ENCODE measurements around the gene UBE2D2.

UBE2D2 gene

DNA sequence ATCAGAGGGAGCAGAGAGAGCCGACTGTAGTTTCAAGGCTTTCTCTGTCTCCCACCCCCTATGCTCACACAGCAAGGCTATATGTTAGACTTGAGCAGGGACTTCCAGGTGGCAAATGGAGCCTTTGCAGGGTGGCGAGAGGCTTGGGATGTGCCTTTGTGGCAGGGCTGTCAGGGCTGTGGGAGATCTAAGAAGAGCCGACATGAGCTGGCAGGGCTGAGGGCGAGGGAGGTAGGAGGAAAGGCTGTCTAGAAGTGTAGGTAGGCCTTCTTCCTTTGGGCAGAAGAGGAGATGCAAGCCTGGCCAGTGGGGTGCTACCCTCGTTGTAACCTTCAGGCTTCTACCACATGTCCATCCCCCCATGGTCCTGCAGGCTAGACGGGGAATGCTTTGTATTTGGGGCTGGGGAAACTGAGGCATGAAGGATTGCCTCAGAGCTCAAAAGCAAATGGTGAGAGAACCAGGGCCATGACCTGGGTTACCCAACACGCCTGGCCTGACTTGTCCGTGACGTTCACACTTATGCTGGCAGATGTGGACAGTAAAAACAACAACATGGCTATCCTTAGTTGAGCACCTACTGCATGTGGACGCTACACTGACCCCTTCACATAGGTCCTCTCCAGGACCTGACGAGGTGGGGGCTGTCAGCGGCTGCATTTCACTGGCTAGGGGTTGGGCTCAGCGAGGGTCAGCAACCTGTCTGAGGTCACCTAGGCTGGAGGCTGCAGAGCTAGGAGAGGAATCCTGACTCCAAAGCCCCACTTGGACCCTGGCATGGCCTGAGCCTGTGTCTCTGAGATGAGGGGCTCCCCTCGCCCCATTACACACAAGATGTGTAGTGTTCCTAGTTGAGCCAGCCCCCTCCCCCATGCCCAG lies 102.3 kb downstream of the UBE2D2 start:
- DNase-seq = no peak

DNA sequence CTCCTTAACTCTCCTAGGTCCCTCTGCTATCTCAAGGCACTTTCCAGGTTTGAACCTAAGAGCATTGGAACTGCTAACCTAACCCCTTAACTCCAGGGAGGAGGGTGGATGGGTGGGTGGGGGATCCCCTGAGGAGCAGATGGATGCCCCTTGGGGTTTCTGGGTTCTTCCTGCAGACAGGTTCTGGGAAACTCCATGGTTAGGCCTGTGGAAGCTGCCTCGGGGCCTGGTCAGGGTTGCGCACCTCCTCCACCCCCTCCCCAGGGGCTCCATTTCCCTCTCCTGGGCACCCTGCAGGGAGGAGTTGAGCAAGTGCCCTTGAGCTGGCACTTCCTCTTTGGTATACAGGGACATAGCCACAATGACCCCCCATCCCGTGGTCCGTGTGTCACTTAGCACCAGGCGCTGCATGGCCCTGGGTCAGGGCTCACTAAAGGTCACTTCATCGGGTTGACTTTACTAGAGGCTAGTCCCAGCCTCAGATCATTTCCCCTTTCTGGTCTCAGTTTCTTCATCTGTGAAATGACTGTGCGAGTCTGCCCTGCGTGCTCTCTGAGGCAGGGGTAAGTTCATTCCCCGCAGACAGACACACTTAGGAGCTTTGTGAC lies 103.1 kb downstream of the UBE2D2 start:
- no peak for DNase-seq

- no peak for DNase-seq
These were observed 103.7 kb downstream of the UBE2D2 start for GRCh38 chr5:139664727-139665351.

DNA sequence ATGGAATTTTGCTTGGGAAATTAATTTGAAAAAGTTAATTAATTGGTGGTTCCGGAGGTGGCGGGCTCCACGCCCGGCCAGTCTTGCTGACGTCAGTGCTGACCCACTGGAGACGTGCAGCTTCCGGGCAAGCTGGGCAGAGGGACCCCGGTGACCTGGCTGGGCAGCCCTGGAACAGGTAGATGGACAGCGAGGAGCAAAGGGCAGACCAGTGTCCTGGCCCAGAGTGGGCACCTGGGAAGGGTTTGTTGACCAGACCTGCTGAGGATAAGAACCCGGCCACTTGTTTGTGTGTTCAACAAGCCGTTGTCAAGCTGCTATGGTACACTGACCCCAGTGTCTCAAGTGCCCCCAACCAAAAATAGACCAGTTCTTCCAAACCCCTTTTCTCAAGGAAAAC lies 104.5 kb downstream of the UBE2D2 start:
- no peak for DNase-seq

DNA sequence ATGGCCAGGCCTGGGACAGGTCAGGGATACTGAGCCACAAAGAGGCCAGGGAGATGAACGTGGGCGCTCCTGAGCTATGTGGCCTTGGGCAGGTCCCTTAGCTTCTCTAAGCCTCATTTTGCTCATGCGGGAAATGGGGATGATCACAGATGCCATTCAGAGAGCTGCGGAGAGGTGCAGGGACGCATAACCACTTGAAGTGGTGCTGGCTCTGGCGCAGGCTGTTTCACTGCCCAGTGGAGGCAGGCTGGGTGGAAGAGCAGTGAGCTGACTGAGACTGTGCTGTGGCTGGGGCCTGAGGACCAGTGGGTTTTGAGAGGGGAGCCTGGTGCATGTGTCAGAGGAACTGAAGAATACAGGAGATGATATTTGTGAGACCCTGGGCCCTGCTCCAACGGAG lies 105.4 kb downstream of the UBE2D2 start:
- DNase-seq = no peak

GRCh38 chr5:139667001-139667729 lies 106.0 kb downstream of the UBE2D2 start:
- DNase-seq = no peak

GRCh38 chr5:139667730-139668063 lies 106.6 kb downstream of the UBE2D2 start:
- no peak for DNase-seq

DNA sequence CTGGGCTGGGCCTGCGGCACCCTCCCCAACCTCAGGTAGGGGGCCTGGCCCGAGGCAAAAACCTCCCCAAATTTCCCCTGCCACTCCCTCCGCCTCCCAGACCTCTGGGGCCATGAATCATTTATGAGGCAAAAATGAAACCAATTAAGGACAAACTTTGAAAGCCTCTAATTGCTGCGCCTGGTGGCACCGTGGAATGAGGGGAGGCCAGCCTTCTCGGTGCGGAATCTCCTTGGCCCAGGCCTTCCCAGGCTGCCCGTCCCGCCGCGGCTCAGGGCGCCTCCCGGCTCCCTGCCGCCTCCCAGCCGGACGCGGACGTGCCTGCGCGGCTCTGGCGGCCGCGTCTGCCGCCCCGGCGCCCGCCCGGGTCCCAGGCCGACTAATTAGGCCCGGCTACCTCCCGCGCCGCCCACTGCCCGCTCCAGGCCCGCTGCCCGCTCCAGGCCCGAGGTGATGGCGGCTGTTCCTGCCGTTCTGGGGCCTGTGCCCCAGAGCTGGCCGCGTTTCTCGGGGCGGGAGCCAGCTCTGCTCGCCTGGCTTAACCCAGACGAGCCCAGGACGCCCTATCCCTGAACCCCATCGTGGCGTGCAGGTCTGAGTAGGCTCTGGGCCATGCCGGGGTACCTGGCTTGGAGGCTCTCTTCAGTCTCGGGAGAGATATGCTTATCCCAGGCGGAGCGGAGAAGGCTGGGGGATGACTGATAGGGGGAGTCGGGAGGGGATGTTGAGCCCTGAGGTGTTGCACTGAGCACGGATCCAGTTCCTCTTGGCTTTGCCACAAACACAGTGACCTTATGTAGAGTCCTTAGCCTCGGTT lies 107.1 kb downstream of the UBE2D2 start:
- DNase-seq = no peak

DNA sequence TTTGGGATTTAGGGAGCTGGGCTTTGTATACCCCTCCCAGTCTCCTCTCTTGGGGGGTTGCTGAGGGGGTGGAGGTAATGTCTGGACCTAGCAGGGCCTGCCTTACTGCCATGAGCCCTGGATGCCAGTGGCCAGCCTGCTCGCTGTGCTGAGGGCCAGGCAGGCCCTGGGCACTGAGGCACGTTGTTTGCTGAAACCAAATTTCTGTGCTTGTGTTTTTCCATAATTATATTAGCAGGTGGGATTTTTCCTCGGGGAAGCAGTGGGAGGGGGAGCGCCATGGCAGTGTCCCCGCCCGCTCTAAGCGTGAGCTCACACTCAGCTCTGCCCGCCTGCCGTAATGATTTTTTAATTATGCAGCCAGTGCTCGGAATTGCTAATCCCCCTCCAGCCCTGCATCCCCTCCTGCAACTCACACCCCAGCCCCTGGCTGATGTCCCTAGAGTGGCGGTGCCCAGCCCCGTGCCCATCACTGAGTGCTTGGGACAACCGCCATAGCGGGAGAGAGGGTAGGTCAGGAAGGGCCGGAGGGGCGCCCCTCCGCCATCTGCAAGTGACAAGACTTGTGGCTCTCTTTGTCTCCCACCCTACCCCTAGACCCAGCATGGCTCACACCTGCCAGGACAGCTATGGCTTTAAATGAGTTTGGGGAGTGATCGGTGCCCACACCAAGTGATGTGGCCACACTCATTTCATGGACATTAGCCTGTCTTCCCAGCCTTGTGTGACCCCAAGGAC lies 108.0 kb downstream of the UBE2D2 start:
- no peak for DNase-seq

DNA sequence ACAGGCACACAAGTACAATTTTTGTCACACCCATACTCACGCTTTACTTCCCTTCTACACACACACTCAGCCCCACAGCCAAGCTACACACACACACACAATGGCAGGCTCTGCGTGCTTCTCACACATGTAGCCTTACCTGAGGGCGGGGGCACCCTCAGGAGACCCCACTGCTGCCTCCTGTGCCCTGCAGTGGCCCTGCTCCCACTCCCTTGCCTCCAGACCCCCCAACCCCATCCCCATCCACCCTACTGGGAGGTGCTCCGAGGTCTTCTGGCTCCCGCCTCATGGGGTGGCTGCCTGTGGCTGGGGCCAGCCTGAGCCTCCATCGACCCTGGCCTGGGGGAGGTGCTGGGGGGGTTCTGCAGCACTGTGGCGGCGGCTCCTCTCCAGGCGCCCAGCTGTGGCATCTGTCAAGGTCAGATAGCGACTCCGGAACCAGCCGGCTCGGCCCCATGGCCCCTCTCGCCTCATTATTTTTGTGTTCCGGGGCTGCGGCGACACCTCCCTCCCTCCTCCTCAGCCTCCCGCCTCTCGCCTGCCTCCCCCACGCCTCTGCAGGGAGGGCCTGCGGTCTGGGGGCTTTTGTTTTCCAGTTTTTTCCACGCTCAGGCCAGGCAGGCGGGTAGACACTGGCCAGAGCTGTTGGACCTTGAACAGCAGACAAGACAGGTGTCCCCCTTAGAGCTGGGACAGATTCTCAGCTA lies 108.7 kb downstream of the UBE2D2 start:
- DNase-seq = no peak

DNA sequence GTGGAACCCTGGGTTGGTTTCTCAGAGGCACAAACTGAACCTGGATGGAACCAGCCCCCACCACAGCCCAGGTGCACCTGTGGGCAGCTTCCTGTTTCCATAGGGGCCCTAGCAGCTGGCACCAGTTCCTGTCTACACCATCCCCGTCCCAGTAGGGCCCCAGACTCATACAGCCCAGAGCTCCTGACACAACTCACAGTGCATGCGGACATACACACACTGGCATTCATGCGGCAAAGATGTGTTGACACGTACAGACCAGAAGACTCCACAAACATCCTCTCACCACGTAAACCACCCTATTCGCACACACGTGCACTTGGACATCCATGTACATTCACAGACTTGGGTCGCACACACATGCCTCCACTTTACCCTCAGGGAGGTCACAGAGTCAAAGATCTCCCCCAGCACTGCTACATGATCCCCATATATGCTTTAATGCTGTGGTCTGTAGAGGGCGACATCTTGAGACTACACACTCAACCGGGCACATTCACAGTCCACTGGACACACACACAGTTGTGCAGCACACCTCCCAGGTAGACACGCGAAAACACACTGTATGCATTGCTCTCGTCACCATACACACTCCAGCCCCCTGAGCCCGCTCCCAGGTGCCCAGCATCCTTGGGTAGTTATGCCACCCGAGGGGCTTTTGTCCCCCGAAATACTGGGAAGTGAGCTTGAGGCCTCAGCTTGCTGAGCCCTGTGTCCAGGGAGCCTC lies 109.4 kb downstream of the UBE2D2 start:
- no peak for DNase-seq

DNA sequence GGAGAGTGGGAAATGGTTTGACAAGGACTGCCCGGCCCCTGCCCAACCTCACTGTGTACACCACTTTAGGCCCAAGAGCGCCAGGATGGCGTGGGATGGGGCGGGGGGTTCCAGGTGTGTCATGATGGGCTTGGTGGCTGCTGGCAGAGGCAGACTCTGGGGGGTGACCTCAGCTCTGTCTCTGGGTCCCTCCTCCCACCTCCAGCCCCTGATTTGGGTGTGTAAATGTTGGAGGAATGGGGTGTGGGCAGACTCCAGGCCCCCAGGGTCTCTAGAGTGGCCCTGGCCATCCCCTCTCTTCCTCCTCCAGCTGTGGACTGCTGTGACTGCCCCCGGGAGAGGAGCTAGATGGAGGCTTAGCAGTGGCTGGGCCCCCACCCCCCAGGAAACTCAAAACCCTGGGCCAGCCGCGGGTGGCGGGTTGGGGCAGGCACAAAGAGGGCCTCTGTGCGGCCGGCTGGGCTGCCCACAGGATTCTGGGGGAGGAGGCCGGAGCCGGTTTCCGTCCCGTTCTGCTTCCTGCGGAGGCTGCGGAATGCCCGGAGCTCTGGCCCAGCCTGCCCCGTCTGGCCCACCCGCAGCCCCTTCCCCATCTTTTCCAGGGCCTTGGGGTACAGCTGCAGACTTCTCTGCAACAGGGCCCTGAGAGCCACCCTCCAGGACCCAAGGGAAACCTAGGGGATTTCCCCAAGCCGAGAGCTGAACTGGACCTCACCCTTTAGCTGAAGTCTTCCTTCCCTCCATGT lies 110.1 kb downstream of the UBE2D2 start:
- DNase-seq = no peak

- no peak for DNase-seq
These were observed 114.1 kb downstream of the UBE2D2 start for GRCh38 chr5:139675213-139675612.

- no peak for DNase-seq
These were observed 114.7 kb downstream of the UBE2D2 start for GRCh38 chr5:139675825-139676224.

DNA sequence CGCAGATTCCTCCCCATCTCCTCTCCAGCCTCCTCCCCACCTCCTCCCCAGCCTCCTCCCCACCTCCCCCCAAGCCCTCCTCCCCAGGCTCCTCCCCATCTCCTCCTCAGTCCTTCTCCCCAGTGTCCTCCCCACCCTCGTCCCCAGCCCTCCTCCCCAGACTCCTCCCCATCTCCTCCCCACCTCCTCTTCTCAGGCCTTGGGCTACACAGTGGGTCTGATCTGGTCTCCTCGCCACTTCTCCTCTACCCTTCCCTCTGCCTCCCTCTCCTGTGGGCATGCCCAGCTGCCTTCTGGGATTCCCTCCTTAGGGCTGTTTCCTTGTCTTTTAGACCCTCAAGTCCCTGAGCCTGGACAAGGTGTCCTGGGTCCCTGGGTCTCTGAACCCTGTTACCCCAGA lies 115.3 kb downstream of the UBE2D2 start:
- no peak for DNase-seq

DNA sequence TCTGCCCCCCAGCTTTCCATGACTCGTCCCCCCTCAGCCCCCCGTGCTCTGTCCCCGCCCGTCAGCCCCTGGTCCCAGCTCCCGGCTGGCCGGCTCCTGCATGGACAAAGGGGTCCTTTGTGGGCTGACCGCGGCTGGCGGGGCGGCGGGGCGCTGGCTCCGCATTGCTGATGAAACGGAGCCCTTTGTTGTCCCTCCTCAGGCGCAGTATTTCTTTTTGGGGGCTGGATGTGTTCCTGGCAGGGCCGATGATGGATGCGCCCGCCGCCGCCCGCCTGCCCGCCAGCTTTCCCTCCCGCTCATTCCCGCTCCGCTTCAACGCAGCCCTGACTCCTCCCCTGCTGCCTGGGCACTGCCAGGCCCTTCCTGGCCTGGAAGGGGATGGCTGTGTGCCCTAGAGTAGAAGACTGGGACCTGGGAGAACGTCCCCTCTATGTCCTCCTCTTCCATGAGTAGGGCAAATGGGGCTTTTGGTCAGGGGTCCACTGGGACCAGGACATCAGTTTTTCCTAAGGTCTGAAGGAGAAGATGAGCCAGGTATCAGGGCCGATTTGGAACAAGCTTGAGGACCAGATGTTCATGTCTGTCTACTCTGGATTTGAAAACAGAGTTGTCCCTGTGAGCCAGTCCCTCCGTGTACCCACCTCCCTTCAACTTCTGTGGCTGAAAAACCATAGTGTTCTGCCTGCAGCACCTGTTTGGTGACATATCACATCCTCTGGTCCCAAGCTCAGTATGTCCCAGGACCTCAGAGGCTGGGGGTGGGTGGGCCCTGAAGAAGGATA lies 116.0 kb downstream of the UBE2D2 start:
- DNase-seq = no peak
